GM19025 (cell line): Measurements from ENCODE around the gene ZNF287.
"Not testable (repeated sequence)": the region's sequence is repeated elsewhere in the genome, so short reads cannot be mapped to it uniquely, and the experiment has no call there.

Experiments used
- ATAC-seq: cut with Tn5 transposase; IDR thresholded peaks from one replicate; pipeline ENCODE4 v1.9.1; 2021; ENCODE audit warnings: mild to moderate bottlenecking, low read depth, moderate library complexity; ENCODE audit not compliant: unreplicated experiment

Gene ZNF287

GRCh38 chr17:16568541-16569357 lies at the start of gene ZNF287:
Gene ZNF287, minus strand, starts transcription at chr17:16569204. Its CDS starts 1,473 bp downstream, at chr17:16567731.
- ATAC-seq = peak; percentile 98

- no peak for ATAC-seq
Measured at GRCh38 chr17:16617481-16618060, 48.6 kb upstream of the ZNF287 start.

GRCh38 chr17:16599537-16599936 lies 30.5 kb upstream of the ZNF287 start:
- no peak for ATAC-seq

GRCh38 chr17:16593356-16594102 lies 24.5 kb upstream of the ZNF287 start:
- no peak for ATAC-seq

GRCh38 chr17:16589097-16589969 lies 20.3 kb upstream of the ZNF287 start:
- peak; percentile 73 for ATAC-seq

GRCh38 chr17:16585796-16586195 lies 16.8 kb upstream of the ZNF287 start:
- no peak for ATAC-seq

GRCh38 chr17:16584273-16584995 lies 15.4 kb upstream of the ZNF287 start:
- ATAC-seq = no peak

- no peak for ATAC-seq
Measured at GRCh38 chr17:16583781-16584180, 14.8 kb upstream of the ZNF287 start.

- no peak for ATAC-seq
Measured at GRCh38 chr17:16573466-16573865, 4.5 kb upstream of the ZNF287 start.

GRCh38 chr17:16569358-16569712 lies 331 bp upstream of the ZNF287 start:
- peak; percentile 12 for ATAC-seq

GRCh38 chr17:16552637-16553045 lies 16.4 kb downstream of the ZNF287 start:
- no peak for ATAC-seq

- no peak for ATAC-seq
Measured at GRCh38 chr17:16551878-16552636, 16.9 kb downstream of the ZNF287 start.

- ATAC-seq = no peak
Measured at GRCh38 chr17:16537130-16537458, 31.9 kb downstream of the ZNF287 start.

- no peak for ATAC-seq
Measured at GRCh38 chr17:16534236-16534635, 34.8 kb downstream of the ZNF287 start.

- ATAC-seq = no peak
Measured at GRCh38 chr17:16529906-16530305, 39.1 kb downstream of the ZNF287 start.

GRCh38 chr17:16527298-16527697 lies 41.7 kb downstream of the ZNF287 start:
- ATAC-seq = no peak

- ATAC-seq = not testable (repeated sequence)
Measured at GRCh38 chr17:16525556-16525955, 43.4 kb downstream of the ZNF287 start.

- peak; percentile 80 for ATAC-seq
Measured at GRCh38 chr17:16521070-16521727, 47.8 kb downstream of the ZNF287 start.

GRCh38 chr17:16519021-16519420 lies 50.0 kb downstream of the ZNF287 start:
- no peak for ATAC-seq
